Measurements from ENCODE around the gene PQBP1. TPM values are rescaled to one million over a fixed set of nuclear protein-coding genes. Genes with fewer than 3 reads are reported as not detected.

The PQBP1 gene
- total RNA-seq, 1 donor = 32.9 TPM

DNA sequence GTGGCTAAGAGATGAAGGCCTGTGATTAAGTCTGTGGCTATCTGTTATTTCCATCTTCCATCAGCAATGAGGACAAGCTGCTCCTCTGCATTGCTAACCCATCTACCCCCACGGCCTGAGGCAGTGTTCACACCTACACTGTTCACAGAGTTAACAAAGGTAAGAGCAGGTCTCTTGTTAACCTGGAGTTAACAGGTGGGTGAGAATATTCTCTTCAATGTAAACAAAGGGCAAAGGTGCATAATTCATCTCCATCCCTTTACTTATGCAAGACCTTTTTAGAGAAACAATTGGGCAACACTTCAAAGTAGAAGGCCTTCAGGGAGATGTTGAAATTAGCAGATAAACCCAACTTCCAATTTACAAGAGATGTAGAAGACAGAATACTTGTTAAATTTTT lies 10.9 kb downstream of the PQBP1 start:
- TF ChIP-seq, protein P1, sequence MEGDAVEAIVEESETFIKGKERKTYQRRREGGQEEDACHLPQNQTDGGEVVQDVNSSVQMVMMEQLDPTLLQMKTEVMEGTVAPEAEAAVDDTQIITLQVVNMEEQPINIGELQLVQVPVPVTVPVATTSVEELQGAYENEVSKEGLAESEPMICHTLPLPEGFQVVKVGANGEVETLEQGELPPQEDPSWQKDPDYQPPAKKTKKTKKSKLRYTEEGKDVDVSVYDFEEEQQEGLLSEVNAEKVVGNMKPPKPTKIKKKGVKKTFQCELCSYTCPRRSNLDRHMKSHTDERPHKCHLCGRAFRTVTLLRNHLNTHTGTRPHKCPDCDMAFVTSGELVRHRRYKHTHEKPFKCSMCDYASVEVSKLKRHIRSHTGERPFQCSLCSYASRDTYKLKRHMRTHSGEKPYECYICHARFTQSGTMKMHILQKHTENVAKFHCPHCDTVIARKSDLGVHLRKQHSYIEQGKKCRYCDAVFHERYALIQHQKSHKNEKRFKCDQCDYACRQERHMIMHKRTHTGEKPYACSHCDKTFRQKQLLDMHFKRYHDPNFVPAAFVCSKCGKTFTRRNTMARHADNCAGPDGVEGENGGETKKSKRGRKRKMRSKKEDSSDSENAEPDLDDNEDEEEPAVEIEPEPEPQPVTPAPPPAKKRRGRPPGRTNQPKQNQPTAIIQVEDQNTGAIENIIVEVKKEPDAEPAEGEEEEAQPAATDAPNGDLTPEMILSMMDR (IDR thresholded peaks at IDR 0.05; ENCODE audit: extremely low read depth, low read depth, low read length) = no peak
- Histone ChIP-seq H3K4me3 (ENCODE audit: insufficient read depth, low read length) (no peak overlapping the region), H3K4me2 (ENCODE audit: insufficient read depth, low read length) (no peak overlapping the region), H3K4me1 (ENCODE audit: insufficient read depth, low read length) (peaks cover 3% of the 10 kb centered on the region), H3K36me3 (ENCODE audit: insufficient read depth, low read length) (peaks cover 18% of the 10 kb centered on the region), H2AFZ (ENCODE audit: low read length) (no peak overlapping the region), H4K20me1 (ENCODE audit: insufficient read depth, low read length) (peaks cover 3% of the 10 kb centered on the region), H3K27ac (ENCODE audit: low read depth, low read length) (no peak overlapping the region), H3K27me3 (ENCODE audit: insufficient read depth, low read length) (no peaks in the 10 kb centered on the region), H3K9me3 (ENCODE audit: low read depth, low read length) (no peaks in the 10 kb centered on the region), H3K79me2 (ENCODE audit: insufficient read depth, low read length) (peaks cover 39% of the 10 kb centered on the region)
- DNase-seq (ENCODE audit: insufficient read length, low spot score, missing footprints) = peak; percentile 45

DNA sequence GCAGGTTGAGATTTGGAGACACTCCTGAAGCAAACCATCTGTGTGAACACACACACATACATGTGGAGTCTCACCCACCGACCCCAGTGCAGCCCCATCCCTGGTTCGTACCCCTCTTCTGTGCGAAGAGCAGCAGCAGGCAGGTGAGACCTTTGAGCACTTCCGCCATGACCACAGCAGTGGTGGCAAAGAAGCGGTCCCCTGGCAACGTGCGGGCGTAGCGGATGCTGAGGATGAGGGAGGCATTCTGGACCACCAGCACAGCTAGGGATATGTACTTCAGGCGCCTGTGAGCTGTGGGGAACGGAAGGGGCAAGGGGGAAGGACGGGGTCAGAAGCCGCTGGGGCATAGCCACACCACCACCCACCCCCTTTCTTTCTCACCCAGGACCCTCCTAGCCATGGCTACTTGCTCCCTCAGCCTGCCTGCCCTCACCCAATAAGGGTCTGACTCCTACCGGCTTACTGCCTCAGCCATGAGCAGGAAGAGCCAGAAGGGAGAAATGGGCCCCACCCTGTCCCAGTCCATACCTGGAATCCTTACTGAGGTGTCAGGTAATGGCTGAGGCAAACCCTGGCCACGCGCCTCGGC lies 12.1 kb downstream of the PQBP1 start:
- Histone ChIP-seq H3K79me2 (ENCODE audit: insufficient read depth, low read length) (peaks cover 39% of the 10 kb centered on the region), H3K4me3 (ENCODE audit: insufficient read depth, low read length) (peak overlapping the region; percentile 84), H3K9me3 (ENCODE audit: low read depth, low read length) (no peaks in the 10 kb centered on the region), H3K27ac (ENCODE audit: low read depth, low read length) (no peak overlapping the region), H3K27me3 (ENCODE audit: insufficient read depth, low read length) (no peaks in the 10 kb centered on the region), H2AFZ (ENCODE audit: low read length) (no peak overlapping the region), H3K36me3 (ENCODE audit: insufficient read depth, low read length) (peaks cover 25% of the 10 kb centered on the region), H3K4me1 (ENCODE audit: insufficient read depth, low read length) (peaks cover 3% of the 10 kb centered on the region), H3K4me2 (ENCODE audit: insufficient read depth, low read length) (peak overlapping the region; percentile 84), H4K20me1 (ENCODE audit: insufficient read depth, low read length) (peaks cover 3% of the 10 kb centered on the region)
- TF ChIP-seq, protein P1 (IDR thresholded peaks at IDR 0.05; ENCODE audit: extremely low read depth, low read depth, low read length) = no peak
- no peak for DNase-seq (ENCODE audit: insufficient read length, low spot score, missing footprints)

GRCh38 chrX:48910926-48911411 lies 13.2 kb downstream of the PQBP1 start:
- Histone ChIP-seq H3K4me2 (ENCODE audit: insufficient read depth, low read length) (peak overlapping the region; percentile 84), H2AFZ (ENCODE audit: low read length) (peak overlapping the region; percentile 67), H3K27ac (ENCODE audit: low read depth, low read length) (peak overlapping the region; percentile 85), H3K27me3 (ENCODE audit: insufficient read depth, low read length) (no peaks in the 10 kb centered on the region), H4K20me1 (ENCODE audit: insufficient read depth, low read length) (no peaks in the 10 kb centered on the region), H3K36me3 (ENCODE audit: insufficient read depth, low read length) (peaks cover 29% of the 10 kb centered on the region), H3K79me2 (ENCODE audit: insufficient read depth, low read length) (peaks cover 39% of the 10 kb centered on the region), H3K4me1 (ENCODE audit: insufficient read depth, low read length) (peaks cover 3% of the 10 kb centered on the region), H3K9me3 (ENCODE audit: low read depth, low read length) (no peaks in the 10 kb centered on the region), H3K4me3 (ENCODE audit: insufficient read depth, low read length) (peak overlapping the region; percentile 84)
- DNase-seq (ENCODE audit: insufficient read length, low spot score, missing footprints) = peak; percentile 66
- TF ChIP-seq, protein P1 (IDR thresholded peaks at IDR 0.05; ENCODE audit: extremely low read depth, low read depth, low read length) = no peak

DNA sequence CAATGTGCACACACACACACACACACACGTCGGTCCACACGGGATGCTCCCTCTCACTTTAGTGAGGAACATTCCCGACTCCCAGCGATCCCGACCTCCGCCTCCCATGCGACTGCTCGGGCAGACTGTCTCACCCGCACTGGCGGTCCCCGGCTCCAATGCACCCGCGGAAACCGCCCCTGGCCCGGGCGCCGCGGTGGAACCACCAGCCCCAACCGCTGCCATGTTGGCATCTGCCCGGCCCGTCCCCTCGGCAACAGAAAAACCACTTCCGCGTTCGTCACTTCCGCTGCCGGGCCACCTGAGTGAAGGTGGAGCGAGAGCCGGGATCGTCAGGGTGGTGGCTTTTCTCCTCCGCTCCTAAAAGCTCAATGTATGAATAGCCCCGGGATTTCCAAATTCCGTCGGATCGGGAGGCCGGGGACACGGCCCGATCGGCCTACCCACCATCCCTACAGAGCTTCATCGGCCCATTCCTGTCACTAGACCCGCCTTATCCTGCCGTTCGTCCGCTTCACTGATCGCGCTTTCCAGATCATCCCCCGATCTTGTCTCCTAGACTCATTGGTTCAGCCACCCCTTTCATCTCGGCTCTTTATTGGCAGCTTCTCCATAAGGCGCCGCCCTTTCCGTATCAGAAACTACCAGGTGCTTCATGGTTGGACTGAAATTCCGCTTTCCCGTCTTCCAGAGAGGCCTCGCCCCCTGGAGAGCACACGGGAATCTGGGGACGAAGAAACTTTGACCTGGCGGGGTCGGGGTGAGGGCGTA lies 13.9 kb downstream of the PQBP1 start, which contains the start of gene SLC35A2:
Gene SLC35A2 (minus strand): TSS at position 235 of the 771 bp plus-strand sequence. CDS start 10 bp downstream, at position 225.
- peak; percentile 93 for DNase-seq (ENCODE audit: insufficient read length, low spot score, missing footprints)
- peak within 1 kb of the TSS; percentile 84 for H3K4me3 ChIP-seq (ENCODE audit: insufficient read depth, low read length)
- H3K27me3 ChIP-seq (ENCODE audit: insufficient read depth, low read length) = no peaks in the 10 kb centered on the region
- H3K9me3 ChIP-seq (ENCODE audit: low read depth, low read length) = no peaks in the 10 kb centered on the region
- H4K20me1 ChIP-seq (ENCODE audit: insufficient read depth, low read length) = no peaks in the 10 kb centered on the region
- peaks cover 3% of the 10 kb centered on the region for H3K4me1 ChIP-seq (ENCODE audit: insufficient read depth, low read length)
- H3K79me2 ChIP-seq (ENCODE audit: insufficient read depth, low read length) = peaks cover 36% of the 10 kb centered on the region
- peak within 1 kb of the TSS; percentile 67 for H2AFZ ChIP-seq (ENCODE audit: low read length)
- H3K27ac ChIP-seq (ENCODE audit: low read depth, low read length) = peak within 1 kb of the TSS; percentile 85
- peak within 1 kb of the TSS; percentile 84 for H3K4me2 ChIP-seq (ENCODE audit: insufficient read depth, low read length)
- H3K36me3 ChIP-seq (ENCODE audit: insufficient read depth, low read length) = peaks cover 29% of the 10 kb centered on the region
- TF ChIP-seq, protein P1 (IDR thresholded peaks at IDR 0.05; ENCODE audit: extremely low read depth, low read depth, low read length) = no peak

Data from osteoblast (primary cell).